GM12875 (cell line): Measurements from ENCODE around the gene CCDC66.
A peak's percentile ranks its signal among the peaks of the same experiment; 100 is the strongest.

Experiments used
- H3K4me3 ChIP-seq: one replicate; pipeline ENCODE4 v1.5.1; 2011; ENCODE audit warnings: low read depth, low read length, control low read depth
- TF ChIP-seq, protein P1 (sequence below): IDR thresholded peaks from 2 replicates; pipeline ENCODE4 v1.5.1; 2011; ENCODE audit warnings: low read depth, mild to moderate bottlenecking, control low read depth, inconsistent platforms, low read length, moderate library complexity, borderline replicate concordance; ENCODE audit not compliant: insufficient read depth

The CCDC66 gene

DNA sequence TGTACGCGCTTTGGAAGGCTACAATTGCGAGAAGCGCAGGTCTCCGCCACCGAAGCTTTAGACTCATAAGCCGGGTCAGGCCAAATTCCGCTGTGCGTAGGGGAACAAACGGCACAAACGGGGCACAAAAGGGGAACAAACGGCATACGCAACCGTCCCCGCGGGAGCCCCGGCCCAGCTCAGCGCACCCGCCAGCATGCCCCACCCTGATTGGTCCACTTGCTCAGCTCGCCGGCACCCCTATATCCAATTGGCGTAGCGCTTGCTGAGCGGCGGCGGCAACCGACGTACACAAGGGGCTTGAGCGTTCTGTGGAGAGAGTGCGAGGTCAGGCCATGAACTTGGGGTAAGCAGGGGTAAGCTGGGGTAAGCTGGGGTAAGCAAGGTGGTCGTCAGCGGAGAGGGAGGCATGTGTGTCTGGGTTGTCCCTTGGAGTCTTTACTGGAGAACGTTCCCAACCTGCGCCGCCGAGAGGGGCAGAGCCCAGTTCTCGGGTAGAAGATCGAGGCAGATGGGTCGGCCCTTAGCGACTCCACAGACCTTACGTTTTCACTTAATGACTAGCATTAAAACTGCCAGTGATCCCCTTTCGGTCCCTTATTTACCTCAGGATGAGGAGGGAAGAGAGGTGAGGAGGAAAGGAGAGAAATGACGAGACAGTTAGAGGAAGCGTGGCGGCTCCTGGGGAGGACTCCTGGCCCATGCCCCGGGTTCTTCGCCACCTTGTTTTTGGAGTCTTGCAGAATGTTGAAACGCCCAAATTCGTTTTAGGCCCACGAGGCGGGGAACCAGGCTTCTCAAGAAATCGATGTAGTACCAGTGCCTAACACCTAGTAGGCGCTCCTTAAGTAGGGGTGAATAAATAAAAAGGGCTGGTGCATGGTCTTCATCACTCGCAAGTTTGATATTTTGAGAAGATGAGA lies at the start of gene CCDC66:
CCDC66 (plus strand) TSS at position 268 of the 923 bp plus-strand sequence; CDS start at position 336, 68 bp downstream.
- H3K4me3 ChIP-seq, result peak within 1 kb of the TSS; percentile 84
- TF ChIP-seq, protein P1, sequence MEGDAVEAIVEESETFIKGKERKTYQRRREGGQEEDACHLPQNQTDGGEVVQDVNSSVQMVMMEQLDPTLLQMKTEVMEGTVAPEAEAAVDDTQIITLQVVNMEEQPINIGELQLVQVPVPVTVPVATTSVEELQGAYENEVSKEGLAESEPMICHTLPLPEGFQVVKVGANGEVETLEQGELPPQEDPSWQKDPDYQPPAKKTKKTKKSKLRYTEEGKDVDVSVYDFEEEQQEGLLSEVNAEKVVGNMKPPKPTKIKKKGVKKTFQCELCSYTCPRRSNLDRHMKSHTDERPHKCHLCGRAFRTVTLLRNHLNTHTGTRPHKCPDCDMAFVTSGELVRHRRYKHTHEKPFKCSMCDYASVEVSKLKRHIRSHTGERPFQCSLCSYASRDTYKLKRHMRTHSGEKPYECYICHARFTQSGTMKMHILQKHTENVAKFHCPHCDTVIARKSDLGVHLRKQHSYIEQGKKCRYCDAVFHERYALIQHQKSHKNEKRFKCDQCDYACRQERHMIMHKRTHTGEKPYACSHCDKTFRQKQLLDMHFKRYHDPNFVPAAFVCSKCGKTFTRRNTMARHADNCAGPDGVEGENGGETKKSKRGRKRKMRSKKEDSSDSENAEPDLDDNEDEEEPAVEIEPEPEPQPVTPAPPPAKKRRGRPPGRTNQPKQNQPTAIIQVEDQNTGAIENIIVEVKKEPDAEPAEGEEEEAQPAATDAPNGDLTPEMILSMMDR, result peak; percentile 78

DNA sequence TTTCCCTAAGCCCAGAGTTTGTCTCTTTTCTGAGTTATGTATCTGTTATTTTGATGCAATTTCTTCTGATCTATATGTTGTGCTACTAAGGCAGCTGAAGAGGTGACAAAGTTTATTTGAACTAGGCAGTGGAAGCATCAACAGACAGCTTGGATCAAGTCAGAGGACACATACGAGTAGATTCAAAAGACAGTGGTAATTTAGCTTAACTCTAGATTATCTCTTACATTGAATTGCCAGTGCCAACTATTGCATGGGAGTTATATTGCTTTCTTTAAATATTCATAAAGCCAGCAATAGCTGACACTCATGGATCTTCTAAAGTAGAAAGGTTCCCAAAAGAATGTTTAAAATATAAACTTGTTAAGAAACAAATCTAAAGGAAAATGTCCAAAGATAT lies 37.3 kb upstream of the CCDC66 start:
- TF ChIP-seq, protein P1, result no peak
- no peak overlapping the region for H3K4me3 ChIP-seq

DNA sequence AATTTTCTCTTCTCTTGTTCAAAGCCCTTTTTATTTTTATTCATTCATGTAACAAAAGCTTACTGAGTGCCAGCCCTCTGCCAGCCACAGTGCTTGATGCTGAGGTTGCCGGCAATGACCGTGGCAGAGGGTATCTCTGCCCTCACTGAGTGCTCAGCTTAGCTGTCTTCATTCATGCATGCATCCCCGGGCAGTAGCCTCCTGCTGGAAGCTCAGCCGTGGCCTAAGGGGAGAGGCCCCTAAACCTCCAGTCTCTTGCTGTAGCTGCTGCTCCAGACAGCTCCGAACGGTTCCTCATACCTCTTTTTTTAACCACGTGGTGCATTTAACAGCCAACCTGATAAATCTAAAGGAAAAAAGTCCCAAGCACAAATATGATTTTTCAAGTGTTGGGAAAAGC lies 34.6 kb upstream of the CCDC66 start:
- no peak overlapping the region for H3K4me3 ChIP-seq
- TF ChIP-seq, protein P1, result no peak

DNA sequence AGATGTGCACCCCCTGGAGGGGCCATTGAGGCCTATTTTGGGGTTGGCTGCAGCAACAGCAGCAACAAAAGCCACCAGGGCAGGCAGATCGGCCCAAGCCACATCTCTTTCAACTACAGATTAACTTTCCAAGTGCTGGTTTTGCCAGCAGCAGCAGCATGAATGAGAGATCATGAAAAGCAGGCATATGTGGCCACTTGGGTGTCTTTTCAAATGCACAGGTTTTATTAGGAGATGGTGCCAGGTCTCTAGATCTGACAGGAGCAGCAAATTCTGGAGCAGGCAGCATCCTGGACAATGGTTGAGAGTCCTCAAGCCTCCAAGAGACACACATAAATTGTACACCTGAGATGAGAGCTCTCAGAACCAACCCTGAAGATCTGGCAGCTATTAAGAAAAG lies 31.7 kb upstream of the CCDC66 start:
- H3K4me3 ChIP-seq, result no peak overlapping the region
- TF ChIP-seq, protein P1, result no peak

DNA sequence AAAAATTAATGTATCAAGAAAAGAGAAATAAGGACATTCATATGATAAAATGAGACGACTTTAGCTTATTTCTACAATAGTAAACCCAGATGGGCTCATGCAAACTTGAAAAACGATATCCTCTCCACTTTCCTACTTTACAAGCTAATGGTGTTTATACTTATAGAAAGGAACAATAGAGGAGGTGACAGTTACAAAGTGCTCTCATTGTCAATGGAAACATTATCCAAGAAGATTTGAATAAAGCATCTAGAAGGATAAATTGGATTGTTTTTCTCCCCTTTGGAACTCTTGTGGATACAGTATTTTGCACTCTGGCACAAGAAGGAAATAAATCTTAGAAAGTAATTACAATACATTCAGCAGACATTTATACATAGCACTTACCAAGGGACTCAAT lies 20.2 kb upstream of the CCDC66 start:
- TF ChIP-seq, protein P1, result no peak
- H3K4me3 ChIP-seq, result no peak overlapping the region

DNA sequence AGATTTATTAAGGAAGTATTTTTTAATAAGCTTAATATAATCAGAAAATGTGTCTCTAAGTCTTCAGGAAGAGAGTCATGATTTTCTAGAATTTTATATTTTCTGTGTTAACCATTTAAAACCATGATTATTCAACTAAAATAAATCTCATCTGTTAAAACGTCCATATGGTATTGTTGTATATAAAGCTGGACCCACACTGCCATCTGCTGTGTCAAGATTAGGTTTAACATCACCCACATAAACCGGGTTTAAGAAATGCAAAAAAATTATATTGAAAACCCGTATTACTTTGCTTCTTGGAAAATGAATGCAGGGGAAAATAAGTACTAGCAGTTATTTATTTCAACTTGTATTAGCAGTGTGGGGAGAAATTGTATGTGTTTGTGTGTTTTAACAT lies 9.5 kb upstream of the CCDC66 start:
- TF ChIP-seq, protein P1, result no peak
- H3K4me3 ChIP-seq, result no peak overlapping the region

DNA sequence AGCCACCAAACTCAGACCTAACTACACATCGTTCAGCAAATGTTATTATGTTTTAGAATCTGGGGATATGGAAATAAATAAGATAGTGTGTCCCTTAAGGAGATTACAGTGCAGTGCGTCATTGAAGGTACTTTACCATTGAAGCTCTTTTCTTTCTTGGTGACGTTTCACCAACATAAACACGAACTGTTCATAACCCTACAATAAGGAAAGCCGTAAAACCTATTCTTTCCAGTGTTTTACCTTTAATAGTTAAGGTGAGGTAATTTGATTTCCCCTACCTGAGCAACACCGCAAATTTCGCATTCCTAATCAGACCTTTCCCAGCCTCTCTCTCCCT lies 826 bp downstream of the CCDC66 start:
- peak overlapping the region; percentile 84 for H3K4me3 ChIP-seq
- TF ChIP-seq, protein P1, result no peak
